Effector CD4-positive, alpha-beta T cell (primary cell): ENCODE measurements around the gene REX1BD.

ENCODE experiments used
- DNase-seq: peaks from one replicate; pipeline ENCODE4 v3.0.0-alpha.2; 2020

Gene REX1BD

DNA sequence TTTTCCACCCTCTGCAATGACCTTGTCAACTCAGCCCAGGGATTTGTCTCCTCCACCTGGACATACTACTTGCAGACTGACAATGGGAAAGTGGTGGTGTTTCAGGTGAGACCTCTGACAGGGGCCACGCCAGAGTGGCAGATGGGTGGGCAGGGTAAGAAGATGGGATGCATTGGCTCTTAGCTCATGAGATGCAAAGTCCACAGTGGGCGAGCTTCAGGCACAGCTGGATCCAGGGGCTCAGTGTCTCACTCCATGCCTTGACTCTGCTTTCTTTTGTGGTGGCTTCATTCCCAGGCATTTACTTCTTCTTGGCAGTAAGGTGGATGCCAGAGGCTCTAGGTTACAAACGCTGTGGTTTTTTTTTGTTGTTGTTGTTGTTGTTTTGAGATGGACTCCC lies 27.4 kb downstream of the REX1BD start:
- DNase-seq: no peak

DNA sequence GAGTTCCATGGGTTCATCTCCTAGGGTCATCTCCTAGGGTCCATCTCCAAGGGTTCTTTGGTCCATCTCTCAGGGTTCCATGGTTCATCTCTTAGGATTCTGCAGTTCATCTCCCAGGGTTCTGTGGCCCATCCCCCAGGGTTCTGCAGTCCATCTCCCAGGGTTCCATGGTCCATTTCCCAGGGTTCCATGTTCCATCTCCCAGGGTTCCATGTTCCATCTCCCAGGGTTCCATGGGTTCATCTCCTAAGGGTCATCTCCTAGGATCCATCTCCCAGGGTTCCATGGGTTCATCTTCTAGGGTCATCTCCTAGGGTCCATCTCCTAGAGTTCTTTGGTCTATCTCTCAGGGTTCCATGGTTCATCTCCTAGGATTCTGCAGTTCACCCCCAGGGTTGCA lies 29.0 kb downstream of the REX1BD start:
- DNase-seq: no peak

GRCh38 chr19:18618236-18618635 lies 29.6 kb downstream of the REX1BD start:
- no peak for DNase-seq

GRCh38 chr19:18620311-18620710 lies 31.7 kb downstream of the REX1BD start:
- DNase-seq: no peak

DNA sequence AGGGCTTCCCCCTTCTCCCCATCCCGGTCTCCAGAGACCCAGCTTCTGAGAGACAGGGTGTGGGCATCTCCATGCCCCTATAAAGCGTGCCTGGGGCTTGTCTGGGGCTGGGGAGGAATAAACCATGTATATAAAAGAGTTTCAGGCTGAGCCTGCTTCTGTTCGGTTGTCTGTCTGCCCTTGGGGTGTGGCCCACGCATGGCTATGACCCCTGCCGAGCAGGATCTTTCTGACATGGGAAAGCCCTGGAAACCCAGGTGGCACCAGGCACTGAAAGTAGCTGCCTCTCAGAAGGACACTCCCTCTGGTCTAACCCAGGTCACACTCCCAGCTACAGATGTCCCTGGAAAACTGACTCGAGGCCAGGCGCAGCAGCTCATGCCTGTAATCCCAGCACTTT lies 32.3 kb downstream of the REX1BD start:
- DNase-seq: no peak

GRCh38 chr19:18626906-18627305 lies 38.3 kb downstream of the REX1BD start:
- DNase-seq: no peak

- no peak for DNase-seq
Measured at GRCh38 chr19:18629166-18630088, 40.8 kb downstream of the REX1BD start.

- DNase-seq: no peak
Measured at GRCh38 chr19:18633321-18633720, 44.7 kb downstream of the REX1BD start.

DNA sequence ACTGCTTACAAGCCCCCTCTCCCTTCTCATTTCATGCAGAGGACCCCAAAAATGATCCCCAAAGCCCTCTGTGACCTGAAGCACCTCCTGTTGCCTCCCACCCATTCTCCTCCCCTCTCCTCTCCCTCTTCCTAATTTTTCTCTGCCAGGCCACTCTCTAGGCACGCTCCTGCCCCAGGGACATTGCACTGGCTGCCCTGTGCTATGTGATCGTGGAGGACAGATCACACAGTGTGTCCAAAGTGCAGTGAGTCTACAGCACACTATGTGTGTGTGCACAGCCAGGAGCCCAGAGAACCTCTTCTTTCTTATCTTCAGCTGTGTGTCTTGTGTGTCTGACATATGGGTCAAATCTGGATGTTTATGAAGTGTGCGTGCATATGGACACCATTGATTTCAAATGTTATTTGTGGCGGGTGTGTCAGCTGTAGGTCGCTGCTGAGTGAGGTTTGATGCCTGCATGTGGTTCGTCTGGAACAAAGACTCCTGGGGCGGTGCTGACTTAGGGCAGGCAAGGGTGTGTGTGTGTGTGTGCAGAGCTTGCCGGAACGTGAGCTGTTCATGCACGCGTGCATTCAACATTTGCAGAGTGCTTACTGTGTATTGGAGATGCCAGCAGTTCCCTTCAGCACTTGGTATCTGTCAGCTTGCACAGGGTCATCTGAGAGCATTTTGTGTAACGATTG lies 46.2 kb downstream of the REX1BD start:
- DNase-seq: no peak

GRCh38 chr19:18635831-18636182 lies 47.2 kb downstream of the REX1BD start:
- DNase-seq: no peak

DNA sequence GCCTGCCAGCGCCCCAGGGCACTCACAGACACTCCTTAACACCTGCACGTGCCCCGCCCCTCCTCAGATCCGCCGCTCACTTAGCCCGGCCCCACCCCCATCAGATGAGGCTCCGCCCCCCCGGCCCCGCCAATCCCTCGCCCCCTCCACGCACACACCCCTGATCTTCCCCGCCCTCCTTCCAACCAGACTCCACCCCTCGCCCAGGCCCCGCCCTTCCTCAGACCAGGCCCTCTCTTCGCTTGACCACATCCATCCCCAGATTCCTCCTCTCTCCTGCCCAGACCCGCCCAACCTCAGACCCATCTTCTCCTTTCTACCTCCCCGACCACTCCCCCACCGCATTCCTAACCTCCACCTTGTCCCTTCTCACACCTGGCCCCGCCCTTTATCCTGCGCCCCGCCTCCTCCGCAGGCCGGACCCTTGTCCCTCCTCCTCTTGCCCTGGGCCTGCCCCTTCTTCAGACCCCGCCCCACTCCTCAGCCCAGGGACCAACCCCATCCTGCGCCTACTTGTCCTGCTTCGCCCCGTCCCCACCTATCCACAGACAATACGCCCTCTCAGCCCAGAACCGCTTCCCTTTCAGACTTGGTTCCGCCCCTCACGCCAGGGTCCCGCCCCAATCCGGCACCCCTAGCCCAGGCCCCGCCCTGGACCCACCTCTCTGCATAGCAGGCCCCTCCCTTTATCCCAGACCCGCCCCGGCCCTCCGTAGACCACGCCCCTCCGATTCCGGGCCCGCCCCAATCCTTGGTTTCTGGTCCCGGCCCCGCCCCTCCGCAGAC lies 47.8 kb downstream of the REX1BD start:
- peak; percentile 98 for DNase-seq

- DNase-seq: no peak
Measured at GRCh38 chr19:18636969-18637629, 48.5 kb downstream of the REX1BD start, which contains the start of gene KLHL26. Gene KLHL26 (plus strand): TSS chr19:18637028. CDS start chr19:18637055, 27 bp downstream.

GRCh38 chr19:18637673-18638630 lies 49.4 kb downstream of the REX1BD start:
- no peak for DNase-seq

GRCh38 chr19:18639706-18640243 lies 51.2 kb downstream of the REX1BD start:
- no peak for DNase-seq
